NCI-H748 (cell line): Measurements from ENCODE around the gene EFNB1.
A peak's percentile ranks its signal among the peaks of the same experiment; 100 is the strongest.
"Not testable (repeated sequence)": the region's sequence is repeated elsewhere in the genome, so short reads cannot be mapped to it uniquely, and the experiment has no call there.

ENCODE experiments used
- DNase-seq: peaks from one replicate; lab custom pipeline; 2025; ENCODE audit not compliant: unreplicated experiment; lab: John Stamatoyannopoulos, UW

The EFNB1 gene

GRCh38 chrX:68828740-68829581 lies at the start of gene EFNB1:
Gene EFNB1, plus strand, starts transcription at chrX:68829021. Its CDS starts 756 bp downstream, at chrX:68829777.
- peak; percentile 97 for DNase-seq

GRCh38 chrX:68781295-68781694 lies 47.5 kb upstream of the EFNB1 start:
- not testable (repeated sequence) for DNase-seq

DNA sequence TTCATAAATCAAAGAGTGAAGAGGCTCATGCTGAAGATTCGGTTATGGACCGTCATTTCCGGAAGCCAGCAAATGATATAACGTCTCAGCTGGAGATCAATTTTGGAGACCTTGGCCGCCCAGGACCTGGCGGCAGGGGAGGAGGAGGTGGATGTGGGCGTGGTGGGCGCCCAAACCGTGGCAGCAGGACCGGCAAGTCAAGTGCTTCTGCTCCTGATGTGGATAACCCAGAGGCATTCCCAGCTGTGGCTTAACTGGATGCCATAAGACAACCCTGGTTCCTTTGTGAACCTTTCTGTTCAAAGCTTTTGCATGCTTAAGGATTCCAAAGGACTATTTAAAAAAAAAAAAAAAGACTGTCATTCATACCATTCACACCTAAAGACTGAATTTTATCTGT lies 44.0 kb upstream of the EFNB1 start:
- DNase-seq, result no peak

- not testable (repeated sequence) for DNase-seq
Measured at GRCh38 chrX:68786581-68786980, 42.2 kb upstream of the EFNB1 start.

DNA sequence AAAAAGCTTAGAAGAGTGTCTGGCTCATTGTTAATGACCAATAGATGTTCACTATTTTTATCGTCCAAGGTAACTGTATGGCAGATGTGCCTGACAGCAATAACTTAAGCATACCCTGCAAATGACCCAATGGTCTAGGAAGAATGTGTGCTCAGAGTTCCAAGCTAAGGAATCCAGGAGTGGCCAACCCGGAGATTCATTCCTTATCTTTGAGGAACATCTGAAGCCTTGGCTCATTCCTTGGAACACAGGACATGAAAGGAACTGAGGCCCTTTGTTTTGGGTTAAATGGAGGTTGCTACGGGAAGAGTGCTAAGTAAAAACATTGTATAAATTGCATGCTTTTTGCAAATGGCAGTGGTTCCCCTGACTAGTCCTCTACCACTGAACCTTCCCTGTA lies 38.9 kb upstream of the EFNB1 start:
- DNase-seq, result no peak

- no peak for DNase-seq
Measured at GRCh38 chrX:68792083-68792482, 36.7 kb upstream of the EFNB1 start.

- peak; percentile 19 for DNase-seq
Measured at GRCh38 chrX:68794461-68794860, 34.4 kb upstream of the EFNB1 start.

- DNase-seq, result no peak
Measured at GRCh38 chrX:68795741-68796140, 33.1 kb upstream of the EFNB1 start.

DNA sequence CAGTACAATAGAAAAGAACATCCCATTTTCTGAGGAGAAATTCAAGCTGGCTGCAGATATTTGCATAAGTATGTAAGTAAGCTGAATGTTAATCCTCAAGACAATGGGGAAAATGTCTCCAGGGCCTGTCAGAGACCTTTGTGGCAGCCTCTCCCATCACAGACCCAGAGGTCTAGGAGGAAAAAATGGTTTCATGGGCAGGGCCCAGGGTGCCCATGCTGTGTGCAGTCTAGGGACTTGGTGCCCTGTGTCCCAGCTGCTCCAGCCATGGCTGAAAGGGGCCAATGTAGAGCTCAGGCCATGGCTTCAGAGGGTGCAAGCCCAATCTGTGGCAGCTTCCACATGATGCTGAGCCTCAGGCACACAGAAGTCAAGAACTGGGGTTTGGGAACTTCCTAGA lies 30.4 kb upstream of the EFNB1 start:
- not testable (repeated sequence) for DNase-seq

- DNase-seq, result no peak
Measured at GRCh38 chrX:68801737-68802290, 27.0 kb upstream of the EFNB1 start.

DNA sequence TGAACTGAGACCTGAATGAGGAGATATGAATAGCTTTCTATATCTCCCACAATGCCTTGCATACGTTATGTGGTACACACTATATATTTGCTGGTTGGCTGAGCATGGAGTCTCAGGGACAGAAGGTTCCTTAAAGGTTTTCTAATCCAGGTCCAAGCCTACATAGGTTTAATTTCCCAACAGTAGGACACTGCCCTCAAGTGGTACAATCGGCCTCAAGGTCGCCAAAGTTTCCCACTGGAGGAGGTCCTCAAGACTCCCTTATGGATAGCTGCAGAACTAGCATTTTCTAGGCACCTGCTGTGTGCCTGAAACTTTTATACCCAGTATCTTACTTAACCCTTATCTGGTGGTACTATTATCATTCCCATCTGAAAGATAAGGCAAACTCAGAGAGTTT lies 21.0 kb upstream of the EFNB1 start:
- no peak for DNase-seq

GRCh38 chrX:68808686-68809357 lies 20.0 kb upstream of the EFNB1 start:
- DNase-seq, result no peak

GRCh38 chrX:68820476-68821110 lies 8.2 kb upstream of the EFNB1 start:
- DNase-seq, result no peak

DNA sequence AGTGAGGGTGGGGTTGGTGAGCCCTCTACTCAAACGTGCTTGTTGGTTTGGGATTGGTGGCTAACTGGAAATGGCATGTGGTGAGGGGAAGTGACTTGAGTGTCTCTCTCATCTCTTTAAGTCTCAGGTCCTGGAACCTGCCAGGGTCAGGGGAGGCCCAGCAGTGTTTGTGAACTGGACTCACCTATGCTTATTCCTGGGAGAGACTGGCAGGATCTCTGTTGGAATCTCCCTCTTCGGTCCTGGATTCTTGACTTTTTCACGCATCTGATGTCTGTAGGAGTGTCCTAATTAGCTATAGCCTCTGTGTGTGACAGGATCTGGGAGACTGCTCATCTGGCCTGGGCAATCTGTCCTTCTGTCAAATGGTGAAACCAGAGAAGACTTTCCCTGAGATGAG lies 7.2 kb upstream of the EFNB1 start:
- no peak for DNase-seq

DNA sequence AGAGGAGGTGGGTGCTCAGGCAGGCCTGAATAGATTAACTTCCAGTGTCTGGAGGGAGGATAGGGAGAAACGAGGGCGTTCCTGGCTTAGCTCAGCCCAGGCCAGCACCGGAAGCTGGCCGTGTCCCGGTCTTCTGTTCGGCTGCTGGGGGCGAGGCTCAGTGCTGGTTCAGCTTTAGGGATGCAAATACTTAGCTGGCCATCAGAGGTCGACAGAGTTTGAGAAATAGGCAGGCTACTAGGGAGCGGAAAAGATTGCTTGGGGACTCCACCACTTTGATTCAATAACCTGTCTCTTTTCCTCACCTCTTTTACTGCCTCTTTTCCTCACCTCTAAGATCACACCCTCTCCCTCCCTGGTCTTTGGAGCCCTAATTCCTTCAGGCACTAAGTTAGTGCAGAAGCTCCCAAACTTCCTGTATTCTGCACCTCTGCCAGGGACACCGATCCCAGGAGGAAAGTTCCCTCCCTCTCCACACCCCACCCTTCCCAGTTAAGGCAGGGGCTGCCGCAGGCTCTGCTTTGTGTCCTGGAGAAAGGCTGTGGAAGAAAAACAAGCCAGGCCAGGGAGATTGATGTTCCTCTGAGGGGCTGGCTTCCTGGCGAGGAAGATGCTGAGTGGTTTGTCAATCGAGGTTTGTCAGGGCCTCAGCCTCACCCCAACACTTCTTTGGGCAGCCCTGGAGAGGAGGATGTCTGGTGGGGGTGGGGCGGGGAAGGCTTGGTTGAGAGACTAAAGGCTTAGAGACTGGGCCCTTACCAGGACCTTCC lies 6.0 kb upstream of the EFNB1 start:
- peak; percentile 49 for DNase-seq

DNA sequence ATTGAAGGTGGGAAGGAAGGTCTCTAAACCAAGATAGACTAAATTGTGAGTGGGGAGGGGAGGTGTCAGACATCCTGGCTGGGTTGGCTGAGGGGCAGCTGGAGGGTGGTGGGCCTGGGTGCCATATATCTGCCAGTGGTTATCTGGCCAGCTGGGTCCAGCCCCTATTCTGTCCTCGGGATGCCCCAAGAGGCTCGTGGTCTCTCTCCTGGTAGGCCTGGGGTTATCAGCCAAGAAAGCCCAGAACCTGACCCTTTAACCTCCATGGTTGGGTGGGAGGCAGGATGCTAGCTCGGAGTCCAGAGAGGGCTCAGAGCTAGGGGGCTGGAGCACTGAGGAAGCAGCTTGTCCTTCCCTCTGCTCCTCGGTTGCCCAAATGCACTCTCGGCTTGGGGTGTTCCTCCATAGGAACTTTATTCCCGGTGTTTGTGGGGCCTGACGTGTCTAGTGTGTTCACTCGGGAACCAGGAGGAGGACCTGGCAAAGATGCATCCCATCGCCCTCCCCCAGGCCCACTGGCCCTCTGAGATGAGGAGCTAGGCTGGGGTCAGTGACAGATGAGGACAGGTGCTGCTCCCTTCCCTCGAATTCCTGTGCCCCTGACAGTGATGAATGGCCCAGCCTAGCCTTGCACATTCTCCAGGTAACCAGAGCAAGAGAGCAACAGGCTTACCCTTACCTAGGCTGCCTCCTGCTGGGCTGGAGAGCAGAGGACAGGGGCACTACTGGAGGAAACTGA lies 5.2 kb upstream of the EFNB1 start:
- no peak for DNase-seq

DNA sequence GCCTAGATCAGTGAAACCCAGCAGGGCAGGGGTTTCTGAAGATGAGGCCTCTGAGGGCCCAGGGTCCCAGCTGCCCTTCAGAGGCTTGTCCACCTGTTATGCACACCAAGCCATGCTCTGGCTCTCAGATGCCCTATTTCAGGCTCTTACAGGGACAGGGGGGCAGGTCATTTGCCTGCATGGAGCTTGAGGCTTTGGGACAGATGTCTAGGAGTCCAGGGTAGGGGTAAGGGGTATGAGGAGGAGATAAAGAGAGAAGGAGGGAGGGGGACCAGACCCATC lies 4.7 kb upstream of the EFNB1 start:
- no peak for DNase-seq

- DNase-seq, result no peak
Measured at GRCh38 chrX:68824565-68825125, 4.2 kb upstream of the EFNB1 start.

DNA sequence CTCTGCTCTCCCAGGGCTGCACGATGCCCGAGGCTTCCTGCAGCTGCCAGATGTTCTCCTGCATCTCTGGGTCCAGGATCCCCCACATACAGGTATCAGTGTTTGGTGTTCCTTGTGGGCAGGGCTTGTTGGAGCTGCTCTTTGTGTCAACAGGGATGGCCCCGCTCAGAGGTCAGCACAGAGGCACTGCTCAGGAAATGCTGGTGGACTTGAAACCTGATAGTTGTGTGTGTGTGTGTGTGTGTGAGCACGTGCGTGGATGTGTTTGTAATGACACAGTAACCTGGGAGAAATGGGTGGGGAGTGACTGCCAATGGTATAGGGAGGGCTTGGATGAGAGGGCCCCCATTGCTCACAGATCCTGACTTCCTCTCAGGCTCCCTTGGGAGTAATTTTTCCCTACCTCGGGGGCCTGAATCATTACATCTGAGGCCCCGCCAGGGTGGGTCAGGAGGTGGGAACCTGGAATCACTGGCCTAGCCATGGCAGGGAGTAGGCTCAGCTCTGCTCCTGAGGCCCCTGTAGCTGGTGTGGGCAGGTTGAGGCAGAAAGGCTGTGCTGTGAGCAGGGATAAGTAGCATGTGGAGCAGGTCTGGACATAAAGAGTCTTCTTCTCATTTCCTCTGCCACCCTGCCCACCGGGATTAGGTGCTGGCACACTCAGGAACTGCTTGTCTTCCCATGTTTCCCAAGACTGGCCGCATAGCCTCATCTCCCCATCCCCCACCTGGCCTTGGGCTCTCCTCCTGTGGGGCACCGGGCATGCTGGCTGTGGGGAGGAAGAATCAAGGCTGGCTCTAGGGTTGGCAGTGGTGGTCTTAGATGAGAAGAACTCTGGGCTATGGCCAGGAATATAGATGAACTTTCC lies 2.5 kb upstream of the EFNB1 start:
- DNase-seq, result no peak
